GM10266 (cell line): ENCODE measurements around the gene ADAM11.
"Not testable (repeated sequence)": the region's sequence is repeated elsewhere in the genome, so short reads cannot be mapped to it uniquely, and the experiment has no call there.

Source experiments
- DNase-seq: peaks from one replicate; pipeline ENCODE4 v3.0.0; 2012; ENCODE audit errors: extremely low spot score
- TF ChIP-seq, protein P1 (sequence below): IDR thresholded peaks from 2 replicates; pipeline ENCODE4 v1.5.1; 2012; ENCODE audit warnings: mild to moderate bottlenecking, low read depth; ENCODE audit not compliant: control insufficient read depth, insufficient read depth; ENCODE audit errors: missing control alignments

Gene ADAM11

GRCh38 chr17:44820631-44821212 is 61.9 kb downstream of the ADAM11 start:
- TF ChIP-seq, protein P1, sequence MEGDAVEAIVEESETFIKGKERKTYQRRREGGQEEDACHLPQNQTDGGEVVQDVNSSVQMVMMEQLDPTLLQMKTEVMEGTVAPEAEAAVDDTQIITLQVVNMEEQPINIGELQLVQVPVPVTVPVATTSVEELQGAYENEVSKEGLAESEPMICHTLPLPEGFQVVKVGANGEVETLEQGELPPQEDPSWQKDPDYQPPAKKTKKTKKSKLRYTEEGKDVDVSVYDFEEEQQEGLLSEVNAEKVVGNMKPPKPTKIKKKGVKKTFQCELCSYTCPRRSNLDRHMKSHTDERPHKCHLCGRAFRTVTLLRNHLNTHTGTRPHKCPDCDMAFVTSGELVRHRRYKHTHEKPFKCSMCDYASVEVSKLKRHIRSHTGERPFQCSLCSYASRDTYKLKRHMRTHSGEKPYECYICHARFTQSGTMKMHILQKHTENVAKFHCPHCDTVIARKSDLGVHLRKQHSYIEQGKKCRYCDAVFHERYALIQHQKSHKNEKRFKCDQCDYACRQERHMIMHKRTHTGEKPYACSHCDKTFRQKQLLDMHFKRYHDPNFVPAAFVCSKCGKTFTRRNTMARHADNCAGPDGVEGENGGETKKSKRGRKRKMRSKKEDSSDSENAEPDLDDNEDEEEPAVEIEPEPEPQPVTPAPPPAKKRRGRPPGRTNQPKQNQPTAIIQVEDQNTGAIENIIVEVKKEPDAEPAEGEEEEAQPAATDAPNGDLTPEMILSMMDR = no peak
- DNase-seq = no peak

DNA sequence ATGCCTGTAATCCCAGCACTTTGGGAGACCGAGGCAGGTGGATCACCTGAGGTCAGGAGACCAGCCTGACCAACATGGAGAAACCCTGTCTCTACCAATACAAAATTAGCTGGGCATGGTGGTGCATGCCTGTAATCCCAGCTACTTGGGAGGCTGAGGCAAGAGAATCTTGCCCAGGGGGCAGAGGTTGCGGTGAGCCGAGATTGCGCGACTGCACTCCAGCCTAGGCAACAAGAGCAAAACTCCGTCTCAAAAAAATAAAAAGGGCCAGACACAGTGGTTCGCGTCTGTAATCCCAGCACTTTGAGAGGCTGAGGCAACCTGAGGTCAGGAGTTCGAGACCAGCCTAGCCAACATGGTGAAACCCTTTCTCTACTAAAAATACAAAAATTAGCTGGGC is 66.4 kb downstream of the ADAM11 start:
- not testable (repeated sequence) for DNase-seq

GRCh38 chr17:44826123-44826790 is 67.5 kb downstream of the ADAM11 start:
- TF ChIP-seq, protein P1 = no peak

DNA sequence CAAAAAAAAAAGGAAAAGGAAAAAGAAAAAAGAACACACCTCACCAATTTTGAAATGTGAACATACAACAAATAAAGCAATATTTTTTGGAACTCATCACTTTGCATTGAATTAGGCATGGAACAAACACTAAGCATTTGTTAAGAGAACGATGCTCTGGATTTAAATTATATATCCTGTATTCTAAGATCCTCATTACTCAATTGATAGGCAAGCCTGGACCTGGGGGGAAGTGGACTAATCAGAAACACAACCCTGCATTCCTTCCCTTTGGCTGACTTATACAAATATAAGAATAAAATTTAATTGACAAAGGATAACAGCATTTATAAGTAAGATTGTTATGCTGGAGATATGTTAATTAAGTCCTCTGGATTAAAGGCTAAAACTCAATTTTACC is 69.1 kb downstream of the ADAM11 start:
- no peak for DNase-seq

More at GRCh38 chr17:44826123-44826790, 67.5 kb downstream of the ADAM11 start:
- DNase-seq = no peak

DNA sequence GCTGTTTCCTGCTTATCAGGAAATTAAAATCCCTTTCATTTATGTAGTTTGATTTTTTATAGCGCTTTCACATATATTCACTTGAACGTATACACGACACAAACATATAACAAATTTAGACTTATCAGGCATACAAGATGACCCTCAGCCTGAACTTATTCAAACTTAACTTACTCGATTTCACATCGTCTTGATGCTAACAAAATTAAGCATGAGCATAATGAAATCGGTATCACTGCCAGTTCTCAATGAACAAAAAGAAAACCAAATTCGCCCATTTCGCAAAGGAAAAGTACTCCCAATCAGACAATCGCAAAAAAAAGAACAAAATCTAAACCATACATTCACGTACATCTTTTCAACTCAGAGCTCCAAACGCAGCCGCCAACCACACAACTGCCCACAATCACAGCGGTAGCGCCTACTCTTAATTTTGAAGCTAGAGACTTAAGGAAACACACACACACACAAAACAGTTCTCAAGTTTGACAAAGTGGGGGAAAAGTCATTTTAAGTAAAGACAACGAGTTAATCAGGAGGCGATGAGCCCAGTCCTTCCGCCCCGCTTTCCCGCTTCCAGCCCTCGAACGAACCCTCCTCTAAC is 70.2 kb downstream of the ADAM11 start:
- DNase-seq = no peak

More for the DNA sequence above, 69.1 kb downstream of the ADAM11 start:
- TF ChIP-seq, protein P1 = no peak

GRCh38 chr17:44829523-44830358 is 71.0 kb downstream of the ADAM11 start, which contains the start of gene GJC1:
Gene GJC1, minus strand, starts transcription at chr17:44830287. Its CDS starts 24,470 bp downstream, at chr17:44805817.
- DNase-seq = peak; percentile 75
- TF ChIP-seq, protein P1 = no peak

More for the DNA sequence above, 70.2 kb downstream of the ADAM11 start:
- TF ChIP-seq, protein P1 = no peak

GRCh38 chr17:44830359-44831288 is 71.8 kb downstream of the ADAM11 start:
- TF ChIP-seq, protein P1 = no peak
- DNase-seq = peak; percentile 43
